ENCODE data around the gene MYO1G.
A peak's percentile ranks its signal among the peaks of the same experiment; 100 is the strongest.

The MYO1G gene

GRCh38 chr7:44981035-44981706, 2.4 kb upstream of the MYO1G start:
- DNase-seq (ENCODE audit: low read depth in 2 of 2), result no peak

GRCh38 chr7:44980393-44981034, 1.7 kb upstream of the MYO1G start:
- DNase-seq (ENCODE audit: low read depth in 2 of 2), result peak in 1 of 2 donors; percentile 58

GRCh38 chr7:44979481-44980392, 922 bp upstream of the MYO1G start:
- no peak for DNase-seq (ENCODE audit: low read depth in 2 of 2)

- no peak for DNase-seq (ENCODE audit: low read depth in 2 of 2)
Observed at GRCh38 chr7:44977959-44978335, 868 bp downstream of the MYO1G start.

- peak; percentile 50 to 57 for DNase-seq (ENCODE audit: low read depth in 2 of 2)
Observed at GRCh38 chr7:44977304-44977958, 1.4 kb downstream of the MYO1G start.

- no peak for DNase-seq (ENCODE audit: low read depth in 2 of 2)
Observed at GRCh38 chr7:44976746-44977196, 2.0 kb downstream of the MYO1G start.

- no peak for DNase-seq (ENCODE audit: low read depth in 2 of 2)
Observed at GRCh38 chr7:44976040-44976745, 2.6 kb downstream of the MYO1G start.

- DNase-seq (ENCODE audit: low read depth in 2 of 2), result no peak
Observed at GRCh38 chr7:44975331-44976039, 3.3 kb downstream of the MYO1G start.

DNA sequence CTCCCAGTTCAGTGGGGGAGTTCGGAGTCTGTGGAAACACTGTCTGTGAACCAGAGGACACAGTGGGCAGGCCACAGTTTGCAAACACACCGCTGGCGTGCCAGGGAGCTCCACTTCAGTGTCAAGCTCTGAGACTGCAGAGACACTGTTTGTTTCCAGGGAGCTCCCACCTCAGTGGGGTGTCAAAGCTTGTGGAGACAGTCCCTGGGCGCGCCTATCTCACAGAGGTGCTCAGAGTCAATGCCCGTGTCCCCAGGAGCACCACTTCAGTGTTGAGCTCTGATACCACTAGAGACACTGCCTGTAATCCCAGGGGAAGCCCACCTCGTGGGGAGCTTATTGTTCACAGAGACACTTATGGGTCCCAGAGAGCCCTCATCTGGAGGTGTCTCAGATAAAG, 4.3 kb downstream of the MYO1G start:
- no peak for DNase-seq (ENCODE audit: low read depth in 2 of 2)

DNA sequence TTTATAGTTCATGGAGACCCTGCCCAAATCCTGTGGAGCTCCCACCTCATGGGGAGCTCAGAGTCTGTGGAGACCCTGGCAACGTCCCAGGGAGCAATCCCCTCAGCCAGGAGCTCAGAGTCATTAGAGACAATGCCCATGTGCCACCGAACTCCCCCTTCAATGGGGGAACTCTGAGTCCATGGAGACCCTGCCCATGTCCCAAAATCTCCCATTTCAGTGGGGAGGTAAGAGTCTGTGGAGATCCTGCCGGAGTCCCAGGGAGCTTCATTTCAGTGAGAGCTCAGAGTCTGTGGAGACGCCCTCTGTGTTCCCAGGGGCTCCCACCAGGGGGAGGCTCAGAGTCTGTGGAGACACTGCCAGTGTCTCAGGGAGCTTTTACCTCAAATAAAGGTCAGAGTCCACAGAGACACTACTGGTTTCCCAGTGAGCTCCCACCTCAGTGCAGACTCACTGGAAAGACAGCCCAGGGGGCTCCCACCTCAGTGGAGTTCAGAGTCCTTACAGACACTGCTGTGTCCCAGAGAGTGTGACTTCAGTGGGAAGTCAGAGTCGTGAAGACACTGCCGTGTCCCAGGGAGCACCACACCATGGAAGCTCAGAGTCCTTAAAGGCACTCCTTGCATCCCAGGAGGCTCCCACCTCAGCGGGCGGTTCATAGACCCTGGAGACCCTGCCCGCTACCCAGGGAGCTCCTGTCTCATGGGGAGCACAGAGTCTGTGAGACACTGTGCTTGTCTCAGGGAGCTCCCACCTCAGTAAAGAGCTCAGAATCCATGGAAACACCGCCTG, 5.0 kb downstream of the MYO1G start:
- DNase-seq (ENCODE audit: low read depth in 2 of 2), result no peak

DNA sequence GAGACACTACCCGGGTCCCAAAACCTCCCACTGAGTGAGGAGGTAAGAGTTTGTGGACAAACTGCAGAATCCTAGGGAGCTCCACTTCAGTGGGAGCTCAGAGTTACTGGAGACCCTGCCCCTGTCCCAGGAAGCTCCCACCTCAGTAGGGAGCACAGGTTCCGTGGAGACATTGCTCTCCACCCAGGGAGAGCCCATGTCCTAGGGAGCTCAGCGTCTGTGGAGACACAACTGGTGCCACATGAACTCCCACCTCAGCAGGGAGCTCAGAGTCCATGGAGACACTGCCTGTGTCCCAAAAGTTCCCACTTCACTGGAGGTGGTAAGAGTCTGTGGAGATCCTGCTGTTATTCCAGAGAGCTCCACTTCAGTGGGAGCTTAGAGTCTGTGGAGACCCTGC, 6.3 kb downstream of the MYO1G start:
- DNase-seq (ENCODE audit: low read depth in 2 of 2), result no peak

DNA sequence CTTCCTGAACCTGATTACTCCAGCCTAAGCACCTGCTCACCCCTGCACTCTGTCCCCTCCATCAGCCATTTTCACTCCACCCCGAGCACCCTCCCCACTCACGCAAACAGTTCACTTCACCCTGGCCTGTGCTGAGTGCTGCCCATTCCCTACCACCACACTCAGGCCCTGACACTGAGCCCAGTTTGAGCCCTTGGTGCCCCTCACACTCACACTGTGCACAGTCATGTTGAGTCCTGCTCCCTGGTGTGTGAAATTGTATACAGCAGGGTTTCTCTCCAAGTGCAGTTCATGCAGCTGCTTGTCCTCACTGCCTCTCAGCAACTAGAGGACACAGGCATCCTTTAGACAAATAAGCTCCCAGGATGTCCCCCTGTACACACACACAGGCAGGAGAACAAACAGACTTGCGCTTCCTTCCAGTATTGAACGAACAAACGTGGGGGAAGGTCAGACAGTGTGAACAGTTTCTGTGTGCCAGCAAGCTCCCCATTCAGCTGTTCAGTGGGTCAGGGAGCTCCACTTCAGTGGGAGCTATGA, 6.8 kb downstream of the MYO1G start:
- no peak for DNase-seq (ENCODE audit: low read depth in 2 of 2)

DNA sequence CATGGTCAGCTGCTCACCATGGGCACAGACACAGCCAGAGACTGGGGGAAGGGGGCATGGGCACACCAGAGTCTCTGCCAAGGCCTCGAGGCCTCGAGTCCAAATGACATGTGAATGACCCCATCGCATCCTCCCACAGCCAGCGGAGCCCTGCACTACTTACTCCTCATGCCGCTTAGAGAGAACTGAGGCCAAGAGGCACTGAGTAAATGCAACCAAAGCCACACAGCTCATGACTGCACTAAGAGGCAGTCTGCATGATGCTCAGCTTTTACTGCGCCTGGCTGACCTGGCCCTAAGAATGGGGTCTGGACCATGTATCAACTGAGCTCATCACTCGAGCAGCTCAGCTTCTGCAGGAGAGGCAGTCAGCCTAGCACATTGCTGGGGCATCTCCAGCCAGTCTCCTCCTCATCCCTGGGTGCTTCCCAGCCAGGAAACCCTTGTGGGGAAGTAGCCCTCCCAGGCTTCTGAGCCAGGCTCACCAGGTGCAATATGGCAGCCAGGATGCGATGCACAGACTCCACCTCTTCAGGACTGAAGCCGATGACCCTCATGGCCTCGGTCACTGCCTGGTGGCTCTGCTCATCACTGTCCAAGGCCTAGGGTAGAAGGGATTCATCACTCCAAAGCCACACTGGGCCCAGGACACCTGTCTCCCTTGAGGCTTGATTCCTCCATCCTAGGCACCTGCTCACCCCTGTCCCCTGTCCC, 7.5 kb downstream of the MYO1G start:
- no peak for DNase-seq (ENCODE audit: low read depth in 2 of 2)

GRCh38 chr7:44970523-44971051, 8.2 kb downstream of the MYO1G start:
- no peak for DNase-seq (ENCODE audit: low read depth in 2 of 2)

DNA sequence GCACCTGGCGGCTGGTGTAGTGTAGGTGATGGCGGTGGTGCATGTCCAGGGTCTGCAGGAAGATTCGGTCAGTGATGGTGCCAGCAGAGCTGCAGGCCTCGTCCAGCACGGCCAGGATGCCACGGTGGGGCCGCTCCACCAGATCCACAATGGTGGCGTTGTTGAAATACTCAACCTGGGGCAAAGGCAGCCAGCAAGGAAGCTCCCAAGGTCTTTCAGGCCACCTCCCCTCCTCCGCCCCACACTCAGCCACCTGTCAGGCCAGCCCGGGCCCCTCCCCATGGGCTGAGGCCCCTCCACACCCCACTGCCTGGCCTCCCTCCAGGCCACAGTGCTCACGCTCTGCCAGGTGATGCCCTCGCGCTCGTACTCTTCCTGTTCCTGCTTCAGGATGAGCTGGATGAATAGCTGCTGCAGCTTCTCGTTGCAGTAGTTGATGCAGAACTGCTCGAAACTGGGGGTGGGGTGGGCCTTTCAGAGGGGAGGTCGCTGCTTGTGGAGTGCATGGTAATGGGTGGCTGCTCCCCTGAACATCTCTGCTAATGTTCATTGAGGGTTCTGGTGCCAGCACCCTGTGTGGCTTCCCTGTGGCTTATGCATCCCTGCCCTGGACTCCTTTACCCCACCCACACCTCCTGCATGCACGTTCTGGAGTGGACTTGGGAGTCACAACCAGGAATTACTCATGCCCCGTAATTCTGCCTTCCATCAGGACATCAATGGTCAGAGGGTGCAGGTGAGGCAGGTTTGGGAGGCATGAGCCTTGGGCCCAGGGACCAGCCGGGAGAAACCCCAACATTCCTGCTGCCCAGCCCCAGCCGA, 8.9 kb downstream of the MYO1G start:
- DNase-seq (ENCODE audit: low read depth in 2 of 2), result no peak

GRCh38 chr7:44969049-44969700, 9.6 kb downstream of the MYO1G start:
- DNase-seq (ENCODE audit: low read depth in 2 of 2), result no peak
